H9 (cell line): ENCODE data around the gene RAPGEF6. TPM values are rescaled to one million over a fixed set of nuclear protein-coding genes. Genes with fewer than 3 reads are reported as not detected.

Source experiments
- DNase-seq: peaks from one replicate; pipeline ENCODE4 v3.0.0-alpha.2; 2017
- H2AFZ ChIP-seq: one replicate; pipeline ENCODE4 v1.6.1; 2013; ENCODE audit warnings: mild to moderate bottlenecking, low read length, control low read depth, moderate library complexity
- H2AK5ac ChIP-seq: 2 replicates; pipeline ENCODE4 v1.6.1; 2013; ENCODE audit warnings: low read length, control low read depth, mixed read lengths; ENCODE audit not compliant: insufficient read length
- H2BK120ac ChIP-seq: one replicate; pipeline ENCODE4 v1.6.1; 2013; ENCODE audit warnings: low read depth, mild to moderate bottlenecking, low read length, control low read depth, inconsistent platforms; ENCODE audit not compliant: poor library complexity, severe bottlenecking
- H2BK12ac ChIP-seq: 2 replicates; pipeline ENCODE4 v1.6.1; 2013; ENCODE audit warnings: low read length, control low read depth, mixed read lengths, low read depth; ENCODE audit not compliant: insufficient read length
- H2BK15ac ChIP-seq: 2 replicates; pipeline ENCODE4 v1.6.1; 2013; ENCODE audit warnings: low read depth, low read length, control low read depth
- H2BK20ac ChIP-seq: one replicate; pipeline ENCODE4 v1.6.1; 2013; ENCODE audit warnings: low read depth, mild to moderate bottlenecking, low read length, control low read depth, inconsistent platforms; ENCODE audit not compliant: poor library complexity, severe bottlenecking
- H2BK5ac ChIP-seq: 2 replicates; pipeline ENCODE4 v1.6.1; 2013; ENCODE audit warnings: low read length, control low read depth, mixed read lengths; ENCODE audit not compliant: insufficient read length
- H3K14ac ChIP-seq: 2 replicates; pipeline ENCODE4 v1.6.1; 2013; ENCODE audit warnings: low read length, control low read depth; ENCODE audit not compliant: insufficient read depth
- H3K18ac ChIP-seq: 2 replicates; pipeline ENCODE4 v1.6.1; 2013; ENCODE audit warnings: low read depth, mild to moderate bottlenecking, mixed read lengths, low read length, control low read depth; ENCODE audit not compliant: insufficient read length
- H3K23ac ChIP-seq: 2 replicates; pipeline ENCODE4 v1.6.1; 2013; ENCODE audit warnings: low read length, control low read depth, mixed read lengths, low read depth; ENCODE audit not compliant: insufficient read length
- H3K23me2 ChIP-seq: 2 replicates; pipeline ENCODE4 v1.6.1; 2013; ENCODE audit warnings: low read depth, mild to moderate bottlenecking, mixed read lengths, low read length, control low read depth; ENCODE audit not compliant: insufficient read length, poor library complexity, severe bottlenecking
- H3K27ac ChIP-seq: 2 replicates; pipeline ENCODE4 v1.5.1; 2013; ENCODE audit warnings: low read length, control low read depth, mixed read lengths, low read depth; ENCODE audit not compliant: insufficient read length
- H3K27me3 ChIP-seq: 2 replicates; pipeline ENCODE4 v1.6.1; 2013; ENCODE audit warnings: low read length, control low read depth, inconsistent platforms; ENCODE audit not compliant: insufficient read depth
- H3K4ac ChIP-seq: 2 replicates; pipeline ENCODE4 v1.6.1; 2013; ENCODE audit warnings: low read depth, mild to moderate bottlenecking, control low read depth, inconsistent platforms, low read length, moderate library complexity
- H3K4me1 ChIP-seq: 2 replicates; pipeline ENCODE4 v1.6.1; 2013; ENCODE audit warnings: low read length, control low read depth, inconsistent platforms; ENCODE audit not compliant: insufficient read depth
- H3K4me2 ChIP-seq: 2 replicates; pipeline ENCODE4 v1.6.1; 2013; ENCODE audit warnings: low read length, control low read depth, mixed read lengths; ENCODE audit not compliant: insufficient read length, insufficient read depth
- H3K56ac ChIP-seq: 2 replicates; pipeline ENCODE4 v1.6.1; 2013; ENCODE audit warnings: low read depth, mild to moderate bottlenecking, mixed read lengths, low read length, control low read depth; ENCODE audit not compliant: insufficient read length
- H3K79me1 ChIP-seq: 2 replicates; pipeline ENCODE4 v1.6.1; 2013; ENCODE audit warnings: low read depth, mild to moderate bottlenecking, moderate library complexity, low read length, control low read depth, inconsistent platforms; ENCODE audit not compliant: insufficient read depth, poor library complexity, severe bottlenecking
- H3K79me2 ChIP-seq: 2 replicates; pipeline ENCODE4 v1.6.1; 2013; ENCODE audit warnings: low read length, control low read depth, inconsistent platforms; ENCODE audit not compliant: insufficient read depth
- H3K9ac ChIP-seq: 2 replicates; pipeline ENCODE4 v1.6.1; 2013; ENCODE audit warnings: low read length, control low read depth, mixed read lengths; ENCODE audit not compliant: insufficient read length; ENCODE audit errors: extremely low read depth
- H3K9me3 ChIP-seq: one replicate; pipeline ENCODE4 v1.6.1; 2013; ENCODE audit warnings: low read depth, low read length, inconsistent platforms; ENCODE audit not compliant: control insufficient read depth
- H3T11ph ChIP-seq: one replicate; pipeline ENCODE4 v1.6.1; 2013; ENCODE audit warnings: mild to moderate bottlenecking, low read length, control low read depth, inconsistent platforms
- H4K20me1 ChIP-seq: one replicate; pipeline ENCODE4 v1.6.1; 2013; ENCODE audit not compliant: control insufficient read depth, insufficient read length, insufficient read depth
- H4K5ac ChIP-seq: 2 replicates; pipeline ENCODE4 v1.6.1; 2013; ENCODE audit warnings: low read depth, mild to moderate bottlenecking, mixed read lengths, low read length, control low read depth; ENCODE audit not compliant: insufficient read length
- H4K8ac ChIP-seq: replicated peaks from 2 replicates; pipeline ENCODE4 v1.6.1; 2013; ENCODE audit warnings: low read length, control low read depth, mixed read lengths, low read depth; ENCODE audit not compliant: insufficient read length
- H4K91ac ChIP-seq: 2 replicates; pipeline ENCODE4 v1.6.1; 2013; ENCODE audit warnings: low read depth, mild to moderate bottlenecking, moderate library complexity, mixed read lengths, low read length, control low read depth; ENCODE audit not compliant: insufficient read length
- H3K27ac Mint-ChIP-seq, 3 experiments: 2 replicates in 2 of 3; 3 replicates in 1 of 3; pipeline ENCODE4 v1.8.0; 2020 to 2021; ENCODE audit warnings: mixed read lengths in 3 of 3, mild to moderate bottlenecking in 1 of 3, moderate library complexity in 1 of 3
- H3K27me3 Mint-ChIP-seq: 2 replicates; pipeline ENCODE4 v1.8.0; 2021; ENCODE audit warnings: low read depth, mild to moderate bottlenecking, moderate library complexity, mixed read lengths
- H3K36me3 Mint-ChIP-seq, 3 experiments: 2 replicates in 2 of 3; 3 replicates in 1 of 3; pipeline ENCODE4 v1.8.0; 2020 to 2021; ENCODE audit warnings: low read depth in 3 of 3, mixed read lengths in 3 of 3; ENCODE audit not compliant: insufficient read depth in 1 of 3
- H3K4me1 Mint-ChIP-seq, 2 experiments: 2 replicates each; pipeline ENCODE4 v1.8.0; 2020; ENCODE audit warnings: mixed read lengths in 2 of 2
- H3K4me3 Mint-ChIP-seq, 2 experiments: 2 replicates in 1 of 2; 3 replicates in 1 of 2; pipeline ENCODE4 v1.8.0; 2020 to 2021; ENCODE audit warnings: mild to moderate bottlenecking in 2 of 2, mixed read lengths in 2 of 2, moderate library complexity in 1 of 2
- H3K9me3 Mint-ChIP-seq, 2 experiments: 2 replicates in 1 of 2; 3 replicates in 1 of 2; pipeline ENCODE4 v1.8.0; 2020; ENCODE audit warnings: mild to moderate bottlenecking in 2 of 2, mixed read lengths in 2 of 2, moderate library complexity in 1 of 2
- WGBS: extraction: QIAGEN DNeasy Blood & Tissue Kit; methylation state at CpG from one replicate; pipeline ENCODE4 v1.1.7; 2013; ENCODE audit warnings: missing lambda C conversion rate, low lambda C conversion rate, mixed read lengths; ENCODE audit not compliant: insufficient read length; ENCODE audit errors: extremely low coverage; 5-methylcytosine and 5-hydroxymethylcytosine counted together
- total RNA-seq: library from RNA; stranded (reverse); gene quantifications from 2 replicates; pipeline ENCODE4 v1.2.1, GENCODE V29; 2021
- TF ChIP-seq, protein P1 (sequence below): fragments of 200-600 bp; sonication (generic); conservative IDR thresholded peaks from 3 replicates; pipeline ENCODE4 v1.8.0; 2021; ENCODE audit warnings: antibody characterized with exemption, mild to moderate bottlenecking

Gene RAPGEF6
- total RNA-seq, 1 experiment from 2014 or later, result 19.7 TPM

DNA sequence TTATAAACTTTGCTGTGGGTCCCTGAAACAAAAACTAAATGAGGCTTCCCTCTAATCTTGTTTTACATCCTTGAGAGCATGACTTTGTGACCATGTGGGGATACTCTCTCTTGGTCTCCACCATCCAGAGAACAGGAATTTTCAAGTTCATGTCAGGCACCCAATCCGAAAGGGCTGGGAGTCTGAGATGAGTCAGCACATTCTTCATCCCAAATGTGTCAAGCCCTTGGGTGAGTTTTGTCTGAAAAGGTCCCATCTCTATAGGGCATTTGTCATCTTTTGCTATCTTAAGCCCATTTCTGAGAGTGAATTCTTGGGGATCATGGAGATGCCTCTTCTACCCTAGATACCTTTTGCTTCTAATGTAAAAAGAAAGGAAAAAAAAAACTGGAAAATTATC, 26.9 kb upstream of the RAPGEF6 start:
- Mint-ChIP-seq H3K4me1 (no peaks in the 10 kb centered on the region; a peak in 1 of 4 replicates), H3K27ac (peak overlapping the region in 1 of 3 experiments; percentile 9; a peak in 1 of 7 replicates), H3K36me3 (peaks cover 24 to 30% (median 24%) of the 10 kb centered on the region in 3 experiments), H3K4me3 (no peak overlapping the region), H3K9me3 (peaks cover 0 to 2% of the 10 kb centered on the region in 2 experiments; a peak in 2 of 5 replicates), H3K27me3 (no peaks in the 10 kb centered on the region; the same call in 1 of the 2 replicates)
- WGBS, result no CpG with 5 or more reads among the region's 1 CpG
- Histone ChIP-seq H3K4me2 (no peak overlapping the region), H3K23me2 (no peaks in the 10 kb centered on the region), H3K4me1 (no peaks in the 10 kb centered on the region), H2BK12ac (no peak overlapping the region), H3K27me3 (no peaks in the 10 kb centered on the region), H4K5ac (no peak overlapping the region), H3K4ac (no peak overlapping the region), H2BK120ac (no peak overlapping the region), H3K18ac (no peak overlapping the region), H3T11ph (no peak overlapping the region), H4K20me1 (no peaks in the 10 kb centered on the region), H2AFZ (no peak overlapping the region), H3K79me1 (no peaks in the 10 kb centered on the region), H3K14ac (no peak overlapping the region), H3K9me3 (peaks cover 5% of the 10 kb centered on the region), H2BK5ac (no peak overlapping the region), H4K91ac (no peak overlapping the region), H3K23ac (no peak overlapping the region), H2AK5ac (no peak overlapping the region), H3K79me2 (no peaks in the 10 kb centered on the region), H2BK20ac (no peak overlapping the region), H3K56ac (no peak overlapping the region), H3K9ac (no peak overlapping the region), H3K27ac (no peak overlapping the region), H4K8ac (no peak overlapping the region), H2BK15ac (no peak overlapping the region)
- TF ChIP-seq, protein P1, sequence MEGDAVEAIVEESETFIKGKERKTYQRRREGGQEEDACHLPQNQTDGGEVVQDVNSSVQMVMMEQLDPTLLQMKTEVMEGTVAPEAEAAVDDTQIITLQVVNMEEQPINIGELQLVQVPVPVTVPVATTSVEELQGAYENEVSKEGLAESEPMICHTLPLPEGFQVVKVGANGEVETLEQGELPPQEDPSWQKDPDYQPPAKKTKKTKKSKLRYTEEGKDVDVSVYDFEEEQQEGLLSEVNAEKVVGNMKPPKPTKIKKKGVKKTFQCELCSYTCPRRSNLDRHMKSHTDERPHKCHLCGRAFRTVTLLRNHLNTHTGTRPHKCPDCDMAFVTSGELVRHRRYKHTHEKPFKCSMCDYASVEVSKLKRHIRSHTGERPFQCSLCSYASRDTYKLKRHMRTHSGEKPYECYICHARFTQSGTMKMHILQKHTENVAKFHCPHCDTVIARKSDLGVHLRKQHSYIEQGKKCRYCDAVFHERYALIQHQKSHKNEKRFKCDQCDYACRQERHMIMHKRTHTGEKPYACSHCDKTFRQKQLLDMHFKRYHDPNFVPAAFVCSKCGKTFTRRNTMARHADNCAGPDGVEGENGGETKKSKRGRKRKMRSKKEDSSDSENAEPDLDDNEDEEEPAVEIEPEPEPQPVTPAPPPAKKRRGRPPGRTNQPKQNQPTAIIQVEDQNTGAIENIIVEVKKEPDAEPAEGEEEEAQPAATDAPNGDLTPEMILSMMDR, result no peak
- no peak for DNase-seq
